ENCODE results near the gene PRUNE2.
"Not testable (repeated sequence)": the region's sequence is repeated elsewhere in the genome, so short reads cannot be mapped to it uniquely, and the experiment has no call there.

The PRUNE2 gene

GRCh38 chr9:76594764-76595424 is 311.0 kb downstream of the PRUNE2 start:
- DNase-seq (ENCODE audit: low read depth) = no peak

GRCh38 chr9:76593961-76594735 is 311.8 kb downstream of the PRUNE2 start:
- DNase-seq (ENCODE audit: low read depth) = not testable (repeated sequence)

- no peak for DNase-seq (ENCODE audit: low read depth)
Observed at GRCh38 chr9:76592974-76593347, 313.0 kb downstream of the PRUNE2 start.

GRCh38 chr9:76592091-76592973 is 313.6 kb downstream of the PRUNE2 start:
- DNase-seq (ENCODE audit: low read depth) = no peak

- DNase-seq (ENCODE audit: low read depth) = no peak
Observed at GRCh38 chr9:76591256-76591950, 314.5 kb downstream of the PRUNE2 start.

- DNase-seq (ENCODE audit: low read depth) = no peak
Observed at GRCh38 chr9:76588316-76588715, 317.6 kb downstream of the PRUNE2 start.

GRCh38 chr9:76586390-76587314 is 319.3 kb downstream of the PRUNE2 start:
- DNase-seq (ENCODE audit: low read depth) = no peak

- no peak for DNase-seq (ENCODE audit: low read depth)
Observed at GRCh38 chr9:76585487-76586389, 320.2 kb downstream of the PRUNE2 start.

- no peak for DNase-seq (ENCODE audit: low read depth)
Observed at GRCh38 chr9:76583256-76583655, 322.7 kb downstream of the PRUNE2 start.

- no peak for DNase-seq (ENCODE audit: low read depth)
Observed at GRCh38 chr9:76581731-76582130, 324.2 kb downstream of the PRUNE2 start.

- no peak for DNase-seq (ENCODE audit: low read depth)
Observed at GRCh38 chr9:76580820-76581219, 325.1 kb downstream of the PRUNE2 start.

GRCh38 chr9:76580188-76580587 is 325.7 kb downstream of the PRUNE2 start:
- no peak for DNase-seq (ENCODE audit: low read depth)

- peak; percentile 82 for DNase-seq (ENCODE audit: low read depth)
Observed at GRCh38 chr9:76576344-76576743, 329.6 kb downstream of the PRUNE2 start.

GRCh38 chr9:76575761-76576160 is 330.2 kb downstream of the PRUNE2 start:
- no peak for DNase-seq (ENCODE audit: low read depth)

GRCh38 chr9:76573905-76574760 is 331.8 kb downstream of the PRUNE2 start:
- DNase-seq (ENCODE audit: low read depth) = no peak

GRCh38 chr9:76573408-76573807 is 332.5 kb downstream of the PRUNE2 start:
- DNase-seq (ENCODE audit: low read depth) = no peak

- DNase-seq (ENCODE audit: low read depth) = no peak
Observed at GRCh38 chr9:76572151-76572550, 333.8 kb downstream of the PRUNE2 start.

GRCh38 chr9:76571743-76572146 is 334.2 kb downstream of the PRUNE2 start:
- DNase-seq (ENCODE audit: low read depth) = peak; percentile 15

- DNase-seq (ENCODE audit: low read depth) = peak; percentile 24
Observed at GRCh38 chr9:76571288-76571687, 334.6 kb downstream of the PRUNE2 start.

All from ELR (cell line).